Epidermal melanocyte (primary cell): ENCODE data around the gene HOXA3.

Source experiments
- DNase-seq: peaks from one replicate; pipeline ENCODE4 v3.0.0; 2011; ENCODE audit warnings: low spot score; ENCODE audit not compliant: insufficient read length

The HOXA3 gene

DNA sequence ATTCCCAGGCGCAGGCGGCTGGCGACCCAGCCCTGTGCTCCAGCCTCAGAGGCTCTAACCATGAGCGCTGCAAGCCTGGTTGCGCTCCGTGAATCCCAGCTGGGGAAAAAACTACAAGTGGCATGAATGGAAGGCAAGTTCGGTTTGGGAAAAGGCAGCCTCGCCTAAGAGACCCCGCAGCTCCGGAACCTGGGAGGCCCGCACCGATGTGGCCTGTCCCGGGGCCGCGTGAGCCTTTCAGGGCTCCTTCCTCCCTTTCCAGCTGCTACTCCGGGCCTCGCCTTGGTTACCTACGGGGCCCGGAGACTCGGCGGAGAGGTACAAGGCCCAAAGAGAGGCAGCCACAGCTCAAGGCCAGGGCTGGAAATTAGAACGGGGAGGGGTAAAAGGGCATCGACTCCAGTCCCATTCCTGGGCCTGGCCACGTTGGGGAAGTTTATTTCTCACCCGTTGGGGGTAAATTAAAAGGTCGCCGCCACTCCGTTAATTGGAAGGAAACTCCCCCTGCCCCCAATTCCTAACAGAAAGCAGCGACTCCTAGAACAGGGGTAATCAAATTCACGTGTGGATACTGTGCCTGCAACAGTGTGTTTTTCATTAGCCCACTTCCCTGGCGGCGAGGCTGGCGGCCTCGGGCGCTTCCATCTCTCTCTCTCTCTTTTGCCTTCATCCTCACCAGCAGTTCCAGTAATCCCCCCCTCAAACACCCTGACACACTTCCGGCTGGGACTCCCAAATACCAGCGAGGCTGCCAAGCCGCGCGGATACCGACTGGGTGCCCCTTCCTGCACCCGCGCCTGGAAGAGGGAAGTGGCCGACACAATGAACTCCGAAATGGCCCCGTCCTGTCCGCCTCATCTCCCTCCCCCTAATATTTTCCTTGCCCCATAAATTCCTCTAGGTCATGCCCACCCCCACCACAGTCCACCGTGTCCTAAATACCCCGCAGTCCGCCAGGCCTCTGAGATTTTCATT, 14.4 kb upstream of the HOXA3 start:
- no peak for DNase-seq

DNA sequence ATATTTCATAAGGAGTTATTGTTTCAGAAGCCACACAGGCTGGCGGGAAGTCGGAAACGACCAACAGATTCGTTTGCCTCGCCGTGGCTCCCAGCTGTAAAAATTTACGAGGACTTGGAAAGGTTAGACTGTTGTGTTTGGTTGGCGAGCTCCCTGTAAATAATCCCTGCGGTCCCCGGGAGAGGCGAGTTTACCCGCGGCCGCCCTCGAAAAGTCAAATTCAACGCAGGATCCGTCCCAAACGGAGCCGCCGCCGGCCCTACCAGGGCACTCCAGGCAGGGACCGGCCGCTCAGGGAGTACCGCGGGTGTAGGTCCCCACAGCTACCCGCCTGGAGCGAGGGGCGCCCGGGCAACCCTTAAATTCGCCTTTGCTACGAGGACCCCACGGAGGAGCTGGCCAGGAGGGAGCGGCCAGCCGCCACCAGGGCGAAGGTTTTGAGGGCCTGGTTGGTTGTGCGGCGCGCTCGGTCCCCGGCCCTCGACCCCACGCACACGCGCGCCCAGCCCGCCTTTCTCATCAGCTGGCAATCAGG, 13.7 kb upstream of the HOXA3 start:
- no peak for DNase-seq

DNA sequence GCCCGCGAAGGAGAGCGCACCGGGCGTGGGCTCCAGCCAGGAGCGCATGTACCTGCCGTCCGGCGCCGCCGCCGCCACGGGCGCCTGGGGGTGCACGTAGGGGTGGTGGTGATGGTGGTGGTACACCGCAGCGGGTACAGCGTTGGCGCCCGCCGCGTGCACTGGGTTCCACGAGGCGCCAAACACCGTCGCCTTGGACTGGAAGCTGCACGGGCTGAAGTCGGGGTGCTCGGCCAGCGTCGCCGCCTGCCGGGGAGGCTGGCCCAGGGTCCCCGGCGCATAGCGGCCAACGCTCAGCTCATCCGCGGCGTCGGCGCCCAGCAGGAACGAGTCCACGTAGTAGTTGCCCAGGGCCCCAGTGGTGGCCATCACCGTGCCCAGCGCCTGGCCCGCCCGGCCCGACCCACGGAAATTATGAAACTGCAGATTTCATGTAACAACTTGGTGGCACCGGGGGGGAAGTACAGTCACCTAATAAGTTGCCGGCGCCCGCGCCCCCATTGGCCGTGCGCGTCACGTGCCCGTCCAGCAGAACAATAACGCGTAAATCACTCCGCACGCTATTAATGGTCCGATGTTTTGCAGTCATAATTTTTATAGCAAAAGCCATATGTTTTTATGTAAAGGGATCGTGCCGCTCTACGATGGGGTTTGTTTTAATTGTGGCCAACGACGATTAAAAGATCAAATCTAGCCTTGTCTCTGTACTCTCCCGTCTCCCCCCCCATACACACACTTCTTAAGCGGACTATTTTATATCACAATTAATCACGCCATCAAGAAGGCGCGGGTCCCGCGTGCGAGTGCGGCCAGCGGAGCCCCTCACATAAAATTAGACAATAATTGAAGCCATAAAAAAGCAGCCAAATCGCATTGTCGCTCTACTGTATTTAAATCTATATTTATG, 13.0 kb upstream of the HOXA3 start, which contains the start of gene HOXA9:
Gene HOXA9, minus strand, starts transcription at position 449 of the 907 bp plus-strand sequence. Its CDS starts 80 bp downstream, at position 369.
- DNase-seq = no peak

DNA sequence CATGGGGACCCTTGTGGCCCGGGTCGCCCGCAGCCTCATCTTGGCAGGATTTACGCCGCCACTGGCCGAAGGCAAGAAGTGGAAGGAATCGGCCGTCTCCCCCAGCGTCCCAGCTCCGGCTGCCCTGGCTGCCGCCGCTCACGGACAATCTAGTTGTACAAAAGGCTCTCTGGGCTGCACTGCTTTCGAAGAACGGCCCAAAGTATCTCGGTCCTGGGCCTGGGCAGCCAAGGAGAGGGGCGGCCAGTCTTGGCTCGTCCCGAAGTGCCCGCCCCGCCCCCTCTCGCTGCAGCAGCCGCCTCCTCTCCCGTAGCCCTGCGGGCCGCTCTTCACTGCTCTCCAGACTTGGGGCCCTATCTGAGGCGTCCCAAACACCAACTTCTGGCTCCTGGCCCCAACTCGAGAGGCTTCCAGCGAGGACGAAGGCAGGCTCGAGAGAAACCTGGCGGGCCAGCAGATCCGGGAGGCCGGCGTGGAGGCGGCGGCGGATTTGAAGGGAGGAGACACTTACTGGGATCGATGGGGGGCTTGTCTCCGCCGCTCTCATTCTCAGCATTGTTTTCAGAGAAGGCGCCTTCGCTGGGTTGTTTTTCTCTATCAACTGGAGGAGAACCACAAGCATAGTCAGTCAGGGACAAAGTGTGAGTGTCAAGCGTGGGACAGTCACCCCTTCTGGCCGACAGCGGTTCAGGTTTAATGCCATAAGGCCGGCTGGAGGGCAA, 12.1 kb upstream of the HOXA3 start:
- DNase-seq = no peak

DNA sequence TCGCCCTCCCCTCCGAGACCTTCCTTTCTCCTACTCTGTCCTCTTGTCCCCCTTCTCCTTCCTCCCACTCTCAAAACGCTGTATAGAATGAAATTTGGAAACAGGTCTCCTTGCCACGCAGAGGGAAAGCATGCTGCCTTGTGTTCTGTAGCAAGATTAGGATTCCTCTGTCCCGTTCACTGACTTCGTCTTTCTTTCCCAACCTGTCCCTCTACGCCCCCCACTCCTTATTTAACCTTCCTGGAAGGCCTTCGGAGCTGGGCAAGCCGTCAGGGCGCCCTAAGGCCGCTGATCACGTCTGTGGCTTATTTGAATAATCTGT, 11.6 kb upstream of the HOXA3 start:
- no peak for DNase-seq

DNA sequence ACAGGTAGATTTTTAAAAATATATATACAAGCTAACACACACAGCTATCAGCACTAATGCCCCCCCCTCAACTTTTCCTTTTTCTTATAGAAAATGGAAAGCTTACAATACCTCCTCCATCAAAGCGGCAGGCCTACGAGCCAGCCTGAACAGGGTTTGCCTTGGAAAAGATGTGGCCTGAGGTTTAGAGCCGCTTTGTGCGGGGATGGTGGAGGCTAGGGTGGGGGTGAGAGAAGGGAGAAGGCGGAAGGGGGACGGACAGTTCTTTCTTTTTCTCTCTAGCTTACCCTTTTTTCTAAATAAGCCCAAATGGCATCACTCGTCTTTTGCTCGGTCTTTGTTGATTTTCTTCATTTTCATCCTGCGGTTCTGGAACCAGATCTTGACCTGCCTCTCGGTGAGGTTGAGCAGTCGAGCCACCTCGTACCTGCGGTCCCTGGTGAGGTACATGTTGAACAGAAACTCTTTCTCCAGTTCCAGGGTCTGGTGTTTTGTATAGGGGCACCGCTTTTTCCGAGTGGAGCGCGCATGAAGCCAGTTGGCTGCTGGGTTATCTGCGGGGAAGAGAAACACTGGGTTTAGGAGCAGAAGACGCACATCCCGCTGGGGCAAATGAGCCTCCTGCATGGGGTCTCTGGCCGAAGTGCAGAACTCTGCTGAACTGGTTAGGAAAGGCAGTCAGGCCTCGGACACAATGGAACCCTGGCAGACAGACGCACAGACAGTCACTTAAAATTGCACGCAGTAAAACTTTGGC, 11.1 kb upstream of the HOXA3 start:
- DNase-seq = no peak

DNA sequence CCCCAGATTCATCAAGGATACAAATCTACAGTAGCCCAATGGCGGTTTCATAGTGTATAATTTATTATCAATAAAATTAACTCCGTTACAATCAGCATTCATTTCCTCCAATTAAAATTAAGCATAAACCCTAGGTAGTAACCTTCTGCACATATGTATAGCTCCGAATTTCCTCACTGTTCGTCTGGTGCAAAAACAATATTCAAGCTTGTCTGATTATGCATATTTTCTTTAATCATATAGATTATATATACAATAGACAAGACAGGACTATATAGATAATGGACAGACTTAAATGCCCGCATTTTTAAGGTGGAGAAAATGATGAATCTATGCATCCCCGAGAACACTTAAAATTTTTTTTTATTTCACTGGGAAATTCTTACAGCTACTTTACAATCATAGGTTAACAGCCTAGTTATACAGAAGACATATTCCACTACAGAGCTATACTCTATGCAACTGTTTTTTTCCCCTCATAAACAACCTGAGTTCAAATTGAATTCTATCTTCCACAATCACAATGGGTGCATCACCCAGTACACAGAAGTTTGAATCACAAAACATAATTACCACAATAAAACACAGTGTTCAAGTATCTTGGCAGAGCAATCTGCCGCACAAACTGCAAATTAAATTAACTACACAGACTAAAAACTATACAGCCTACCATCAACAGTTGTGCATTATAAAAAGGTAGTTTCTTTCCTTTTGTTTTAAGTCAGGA, 10.3 kb upstream of the HOXA3 start:
- no peak for DNase-seq

DNA sequence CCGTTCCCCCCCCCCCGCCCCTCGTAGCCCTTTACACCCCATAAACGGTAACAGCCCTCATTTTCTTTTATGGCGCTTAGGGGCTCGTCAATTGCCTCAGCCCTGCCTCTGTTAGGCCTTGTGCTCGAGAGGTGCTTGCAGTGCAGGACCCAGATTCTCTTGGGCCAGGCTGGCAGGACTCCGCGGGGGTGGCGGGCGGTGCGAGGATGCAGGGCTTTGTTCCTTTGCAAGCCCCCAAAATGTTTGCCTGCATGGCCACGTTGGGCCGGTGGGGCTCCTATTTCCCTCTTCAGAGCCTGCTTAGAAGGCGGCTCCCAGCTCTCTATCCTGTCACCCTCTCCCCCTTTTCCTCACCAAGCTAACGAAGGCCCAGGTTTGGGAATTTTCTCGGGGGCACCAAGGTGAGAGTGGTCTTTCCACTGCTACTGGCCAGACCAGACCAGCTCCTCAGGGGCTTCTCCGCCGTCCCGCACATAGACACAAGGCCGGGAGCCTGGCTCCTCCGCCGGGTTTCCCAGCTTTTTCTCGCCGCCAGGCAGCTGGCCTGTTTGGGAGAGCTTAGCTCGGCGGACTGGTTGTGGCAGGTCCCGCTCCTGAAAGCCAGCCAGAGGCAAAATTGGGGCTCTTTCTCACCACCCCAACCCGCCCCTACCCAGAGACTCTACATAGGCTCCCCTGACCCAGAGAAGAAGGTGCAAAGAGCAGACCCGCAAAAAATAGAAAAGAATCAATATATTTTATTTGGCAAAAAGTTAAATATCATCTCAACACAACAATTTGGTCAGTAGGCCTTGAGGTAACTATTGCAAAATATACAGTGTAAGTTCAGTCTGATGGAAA, 9.6 kb upstream of the HOXA3 start:
- DNase-seq = no peak

DNA sequence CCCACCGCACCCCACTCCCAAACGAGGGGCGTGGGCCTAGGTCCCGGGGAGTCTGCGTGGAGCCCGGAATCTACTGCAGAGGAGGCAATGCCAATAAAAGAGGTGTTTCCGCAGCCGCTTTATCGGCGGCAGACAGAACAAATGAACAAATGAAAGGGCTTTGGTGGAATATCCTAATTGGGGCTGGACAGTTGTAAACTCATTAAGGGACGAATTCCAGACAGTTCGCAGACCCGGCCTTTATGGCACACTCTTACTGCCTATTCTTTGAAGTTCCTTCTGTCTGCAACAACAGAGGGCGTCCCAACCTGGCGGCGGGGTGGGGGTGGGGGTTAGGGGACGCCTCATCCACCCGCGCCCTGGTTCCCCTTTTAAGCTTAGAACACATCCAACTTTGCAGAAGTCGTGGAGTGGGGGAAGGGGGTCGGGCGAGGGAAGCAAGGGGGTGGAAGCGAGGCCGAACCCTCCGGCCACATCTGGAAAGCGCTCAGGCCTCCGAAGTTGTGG, 8.9 kb upstream of the HOXA3 start:
- DNase-seq = no peak

DNA sequence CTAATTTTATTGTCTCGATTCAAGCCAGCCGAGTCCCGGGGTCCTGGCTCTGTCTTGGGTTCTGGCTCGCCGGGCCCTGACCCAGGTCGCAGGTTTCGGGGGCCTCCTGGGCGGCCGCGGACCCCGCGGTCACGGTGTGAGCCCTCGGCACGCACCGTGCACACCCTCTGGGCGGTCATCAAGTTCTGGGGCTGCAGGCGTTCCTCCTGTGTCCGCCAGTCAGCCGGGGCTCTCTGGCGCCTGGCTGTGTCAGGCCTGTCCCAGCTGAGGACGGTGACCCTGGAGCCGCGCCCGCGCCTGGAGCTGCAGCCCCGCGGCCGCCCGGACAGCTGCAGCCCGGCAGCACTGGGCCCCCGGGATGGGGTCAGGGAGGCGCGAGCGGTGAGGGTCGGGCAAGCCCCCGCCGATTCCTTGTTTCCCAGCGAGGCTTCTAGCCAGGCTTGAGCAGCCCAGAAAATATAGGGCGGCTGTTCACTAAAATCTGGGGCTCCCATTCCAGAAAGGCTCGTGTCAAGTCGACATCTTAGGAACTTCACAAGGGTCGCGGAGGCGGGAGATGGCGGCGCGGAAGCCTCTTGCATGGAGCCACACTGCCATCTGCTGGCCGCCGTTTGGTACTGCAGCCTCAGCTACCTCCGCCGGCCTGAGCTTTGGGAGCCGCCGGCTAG, 8.3 kb upstream of the HOXA3 start:
- peak; percentile 89 for DNase-seq

DNA sequence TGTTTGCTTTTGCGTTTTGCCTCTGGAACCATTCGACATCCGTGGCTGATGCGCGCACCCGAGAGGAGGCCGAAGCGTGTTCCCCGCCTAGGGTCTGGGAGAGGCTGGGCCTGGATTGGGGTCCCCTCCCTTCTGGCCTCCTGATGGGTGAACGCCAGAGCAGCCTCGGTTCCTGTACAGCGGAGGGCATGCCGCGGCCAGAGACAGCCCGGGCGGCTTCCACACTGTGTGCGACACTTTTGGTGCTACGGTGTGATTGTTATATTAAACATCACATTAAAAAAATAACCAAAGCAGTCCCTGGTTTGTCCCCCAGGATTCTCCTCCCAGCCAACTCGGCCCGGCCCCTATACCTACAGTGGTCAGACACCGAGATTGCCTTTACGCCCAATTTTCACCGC, 7.8 kb upstream of the HOXA3 start:
- no peak for DNase-seq

DNA sequence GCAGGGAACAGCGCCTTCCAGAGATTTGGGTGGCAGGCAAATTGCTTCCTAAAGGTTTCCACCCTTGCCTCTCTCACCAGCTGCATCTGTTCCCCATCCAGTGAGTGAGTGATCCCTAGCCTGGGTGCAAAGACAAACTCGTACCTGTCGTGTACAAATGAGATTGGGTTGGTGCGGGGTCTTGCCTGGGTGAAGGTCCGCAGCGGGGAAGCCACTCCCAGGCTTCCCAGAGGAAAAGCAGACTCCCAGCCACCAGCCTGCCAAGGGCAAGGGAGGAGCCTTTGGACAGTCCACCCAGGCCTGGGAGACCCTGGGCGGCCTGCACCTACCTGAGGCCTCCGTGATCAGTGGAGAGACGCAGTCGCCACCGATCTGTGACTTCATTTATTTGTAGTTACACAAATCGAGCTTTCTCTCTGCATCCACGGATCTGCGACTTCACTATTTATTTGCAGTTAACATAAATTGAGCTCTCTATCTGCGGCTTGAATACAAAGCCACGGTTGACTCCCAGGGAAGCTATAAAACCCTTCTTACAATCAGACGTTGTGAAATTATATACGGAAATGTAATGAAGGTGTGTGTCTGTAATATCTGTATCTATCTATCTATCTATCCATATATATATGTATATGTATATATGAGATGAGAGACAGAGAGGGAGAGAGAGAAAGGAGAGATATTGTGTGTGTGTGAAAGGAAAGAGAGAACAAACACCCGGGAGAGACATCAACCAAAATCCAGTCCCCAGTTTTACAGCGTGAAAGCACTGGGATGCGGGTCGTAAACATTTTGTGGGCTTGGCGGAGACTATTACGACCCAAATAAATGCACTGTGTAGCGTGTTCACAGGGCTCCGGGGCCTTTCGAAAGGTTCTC, 7.1 kb upstream of the HOXA3 start:
- no peak for DNase-seq

DNA sequence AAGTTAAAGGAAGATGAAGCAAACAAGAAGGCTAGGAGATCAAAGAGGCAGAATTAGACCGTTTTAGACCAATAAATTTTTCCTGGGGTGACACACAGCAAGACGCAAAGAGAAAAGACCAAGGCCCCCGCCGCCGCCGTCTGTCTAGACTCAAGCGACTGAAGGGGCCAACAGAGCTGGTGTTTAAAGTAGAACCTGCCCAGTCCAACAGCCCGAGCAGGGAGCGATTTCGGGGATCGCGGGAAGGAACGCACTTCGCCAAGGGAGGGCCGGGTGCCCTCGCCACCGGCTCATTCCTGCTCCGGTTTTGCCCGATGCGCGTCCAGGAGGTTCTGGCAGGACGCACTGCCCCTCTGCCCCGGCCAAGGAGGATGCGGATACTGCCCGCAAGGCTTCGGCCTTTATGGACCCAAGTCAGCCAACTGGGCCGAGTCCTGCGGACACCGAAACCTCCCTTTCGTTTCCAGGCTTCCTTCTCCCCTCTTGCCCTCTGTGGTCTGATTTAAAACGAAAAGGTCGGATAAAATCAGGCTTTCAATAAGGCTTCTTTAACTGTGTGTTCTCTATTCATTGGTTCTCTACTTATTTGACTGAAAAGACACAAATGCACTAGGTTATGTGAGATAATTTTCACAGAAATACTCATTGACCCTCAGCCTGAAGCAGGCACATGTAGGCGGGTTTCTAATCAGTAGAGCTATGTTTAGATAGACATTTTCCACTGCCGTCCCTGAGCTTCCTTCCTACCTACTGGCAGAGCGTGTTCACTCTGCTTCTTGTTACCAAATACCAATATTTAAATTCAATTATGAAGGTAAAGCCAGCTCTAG, 6.3 kb upstream of the HOXA3 start:
- no peak for DNase-seq

DNA sequence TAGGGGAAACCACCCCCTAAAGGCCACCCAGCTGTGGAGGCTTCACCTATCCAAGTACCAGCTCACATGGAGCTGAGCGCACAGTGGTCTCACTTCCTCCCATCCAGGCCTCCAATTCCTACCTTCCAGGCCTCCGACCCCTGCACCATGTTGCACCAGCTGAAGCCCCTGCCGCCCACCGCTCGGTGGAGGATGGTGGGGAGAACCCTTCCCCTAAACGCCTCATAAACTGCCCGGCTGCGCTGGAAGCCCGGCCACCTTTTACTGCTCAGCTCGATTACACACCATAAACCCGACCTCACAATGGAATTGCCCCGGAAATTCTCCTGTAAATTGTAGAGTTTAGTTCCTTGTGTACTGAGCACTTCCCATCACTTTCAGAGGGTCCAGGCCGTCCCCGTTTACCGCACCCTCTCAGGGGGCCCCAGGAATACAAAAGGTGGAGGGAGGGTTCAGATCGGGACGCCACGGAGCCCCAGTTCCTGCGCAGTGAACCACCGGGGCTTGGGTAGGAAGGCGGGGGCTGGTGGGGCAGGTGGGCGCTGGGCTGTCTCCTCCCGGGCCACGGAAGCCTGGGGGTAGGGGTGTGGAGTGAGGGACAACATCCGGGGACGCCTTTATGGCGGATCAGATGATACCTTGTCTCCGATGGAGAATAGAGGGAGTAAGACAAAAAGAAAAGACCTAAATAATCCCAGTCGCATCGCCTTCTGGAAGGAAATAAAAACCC, 5.5 kb upstream of the HOXA3 start:
- DNase-seq = no peak

DNA sequence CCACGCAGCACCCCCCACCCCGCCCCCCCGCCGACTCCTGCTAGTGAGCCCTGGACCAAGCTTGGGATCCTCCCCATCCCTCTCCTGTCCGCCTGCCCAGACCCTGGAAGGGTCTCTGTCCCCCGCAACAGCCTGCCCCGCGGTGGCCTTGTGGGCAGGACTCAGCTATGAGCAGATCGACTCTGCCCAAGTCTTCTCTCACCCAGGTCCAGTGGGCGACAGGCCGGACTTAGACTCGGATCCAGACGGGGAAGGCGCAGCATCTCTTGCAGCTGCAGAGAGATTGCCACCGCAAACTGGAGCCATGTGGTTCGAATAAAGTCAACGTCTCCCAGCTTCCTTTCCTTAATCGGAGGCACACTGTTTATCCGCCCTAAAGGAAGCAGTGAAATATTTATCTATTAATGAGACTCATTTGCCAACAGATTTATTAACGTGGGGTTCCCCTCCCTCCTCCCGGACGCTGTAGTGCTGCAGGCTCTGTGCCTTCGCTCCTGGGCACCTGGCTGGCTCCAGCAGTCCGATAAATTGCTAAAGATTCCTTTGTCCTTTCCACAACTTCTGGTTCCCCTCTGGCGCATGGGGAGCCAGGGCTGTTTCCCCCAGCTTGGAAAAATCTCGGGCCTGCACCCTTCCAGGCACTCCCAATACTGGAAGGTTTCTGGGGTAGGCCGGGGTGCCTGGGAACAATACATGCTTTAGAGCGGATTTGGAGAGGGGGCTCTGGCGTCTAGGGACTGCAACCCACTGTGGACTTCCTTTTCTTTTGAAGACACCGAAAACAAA, 4.7 kb upstream of the HOXA3 start:
- no peak for DNase-seq
